AG08395 (cell line): ENCODE results near the gene HMGCLL1.
A peak's percentile ranks its signal among the peaks of the same experiment; 100 is the strongest.

Source experiments
- DNase-seq: peaks from one replicate; pipeline ENCODE4 v3.0.0; 2012; ENCODE audit warnings: mixed read lengths, low spot score

The HMGCLL1 gene

GRCh38 chr6:55443238-55444134 lies 135.5 kb downstream of the HMGCLL1 start:
- no peak for DNase-seq

GRCh38 chr6:55438203-55438602 lies 140.8 kb downstream of the HMGCLL1 start:
- no peak for DNase-seq

GRCh38 chr6:55437141-55437540 lies 141.9 kb downstream of the HMGCLL1 start:
- DNase-seq: no peak

- peak; percentile 3 for DNase-seq
Measured at GRCh38 chr6:55433446-55434130, 145.4 kb downstream of the HMGCLL1 start.

GRCh38 chr6:55423933-55424332 lies 155.1 kb downstream of the HMGCLL1 start:
- DNase-seq: no peak

GRCh38 chr6:55410674-55411073 lies 168.3 kb downstream of the HMGCLL1 start:
- no peak for DNase-seq

GRCh38 chr6:55405474-55406235 lies 173.3 kb downstream of the HMGCLL1 start:
- DNase-seq: no peak

GRCh38 chr6:55399351-55399750 lies 179.6 kb downstream of the HMGCLL1 start:
- DNase-seq: no peak

GRCh38 chr6:55397986-55398385 lies 181.0 kb downstream of the HMGCLL1 start:
- DNase-seq: no peak

- no peak for DNase-seq
Measured at GRCh38 chr6:55395871-55396270, 183.1 kb downstream of the HMGCLL1 start.

GRCh38 chr6:55388211-55388610 lies 190.8 kb downstream of the HMGCLL1 start:
- DNase-seq: no peak
